Upper lobe of left lung (tissue), 4 donors: Measurements from ENCODE around the gene CDC14A.

Experiments
- CTCF ChIP-seq, 6 experiments: fragments of 450-650 bp in 4 of 6; fragments of 200-600 bp in 2 of 6; sonication (generic) in 2 of 6; IDR thresholded peaks; one replicate each; pipeline ENCODE4 v1.5.1; 2016 to 2019; ENCODE audit warnings: antibody characterized with exemption in 6 of 6
- POLR2A ChIP-seq, 4 donors: fragments of 450-650 bp; IDR thresholded peaks; one replicate each; pipeline ENCODE4 v1.5.1; 2016 to 2017; ENCODE audit warnings: antibody characterized with exemption in 4 of 4, mild to moderate bottlenecking in 2 of 4
- POLR2AphosphoS5 ChIP-seq, 2 donors: sonication (generic); formaldehyde crosslinking; IDR thresholded peaks; one replicate each; pipeline ENCODE4 v1.5.1; 2017; ENCODE audit warnings: antibody characterized with exemption in 2 of 2

- TF ChIP-seq CTCF (IDR thresholded peaks at IDR 0.05) (no peak), POLR2A (IDR thresholded peaks at IDR 0.05) (no peak), POLR2AphosphoS5 (IDR thresholded peaks at IDR 0.05) (no peak)
These were observed 160.6 kb downstream of the CDC14A start for GRCh38 chr1:100512803-100513352.
